H1 (cell line): ENCODE measurements around the gene SLIT3. TPM values are rescaled to one million over a fixed set of nuclear protein-coding genes. Genes with fewer than 3 reads are reported as not detected.

ENCODE experiments used
- CTCF ChIA-PET: fragments of 300-600 bp; sonication (Branson Sonifier 250); formaldehyde crosslinking; loops from one replicate; lab custom pipeline; 2021; ENCODE audit not compliant: partially characterized antibody; lab: Charles Lee
- POLR2A ChIA-PET: fragments of 300-600 bp; sonication (Branson Sonifier 250); formaldehyde crosslinking; loops from one replicate; lab custom pipeline; 2021; ENCODE audit warnings: inconsistent platforms; ENCODE audit not compliant: partially characterized antibody; lab: Charles Lee
- DNase-seq, 2 experiments: peaks; one replicate each; pipeline versions ENCODE4 v3.0.0 to v3.0.0-alpha.2; 2010 to 2022; ENCODE audit warnings: low spot score in 2 of 2, low read depth in 1 of 2, mixed read lengths in 1 of 2
- FAIRE-seq: peaks from 2 replicates; lab custom pipeline; 2011; peaks lifted over from hg19 to GRCh38; lab: Jason Lieb, UNC
- H2AFZ ChIP-seq: 2 replicates; pipeline ENCODE4 v1.8.1; 2012; ENCODE audit warnings: low read length, inconsistent platforms
- H2AK5ac ChIP-seq: 2 replicates; pipeline ENCODE4 v1.6.1; 2013; ENCODE audit warnings: low read depth, low read length
- H2BK120ac ChIP-seq: replicated peaks from 2 replicates; pipeline ENCODE3; 2013; ENCODE audit warnings: low read depth, low read length, inconsistent platforms
- H2BK12ac ChIP-seq: 2 replicates; pipeline ENCODE4 v1.6.1; 2013; ENCODE audit warnings: low read depth, low read length
- H2BK15ac ChIP-seq: 2 replicates; pipeline ENCODE4 v1.6.1; 2013; ENCODE audit warnings: low read length
- H2BK20ac ChIP-seq: 2 replicates; pipeline ENCODE4 v1.6.1; 2013; ENCODE audit warnings: low read length
- H2BK5ac ChIP-seq: 2 replicates; pipeline ENCODE4 v1.6.1; 2013; ENCODE audit warnings: low read depth, low read length
- H3K14ac ChIP-seq: 2 replicates; pipeline ENCODE4 v1.6.1; 2013; ENCODE audit warnings: inconsistent platforms; ENCODE audit not compliant: insufficient read length
- H3K18ac ChIP-seq: 2 replicates; pipeline ENCODE4 v1.6.1; 2013; ENCODE audit warnings: low read length; ENCODE audit errors: extremely low read depth
- H3K23ac ChIP-seq: 2 replicates; pipeline ENCODE4 v1.6.1; 2013; ENCODE audit warnings: inconsistent platforms; ENCODE audit not compliant: insufficient read length
- H3K23me2 ChIP-seq: 2 replicates; pipeline ENCODE4 v1.6.1; 2013; ENCODE audit warnings: low read depth, low read length
- H3K27ac ChIP-seq: 2 replicates; pipeline ENCODE4 v1.6.1; 2011; ENCODE audit warnings: low read depth, low read length, inconsistent platforms
- H3K27me3 ChIP-seq, 4 experiments: replicated peaks in 1 of 4; 1 replicate in 1 of 4; 2 replicates in 3 of 4; pipeline versions ENCODE4 v1.6.1 to v1.8.1; 2011 to 2013; ENCODE audit warnings: low read length in 3 of 4, mild to moderate bottlenecking in 3 of 4, inconsistent platforms in 2 of 4, mixed read lengths in 2 of 4, moderate library complexity in 1 of 4; ENCODE audit not compliant: control insufficient read depth in 3 of 4, insufficient read depth in 3 of 4; ENCODE audit errors: extremely low read depth in 1 of 4
- H3K36me3 ChIP-seq, 4 experiments: 2 replicates each; pipeline versions ENCODE4 v1.6.1 to v1.8.1; 2011 to 2013; ENCODE audit warnings: mild to moderate bottlenecking in 4 of 4, low read length in 3 of 4, moderate library complexity in 2 of 4, control low read depth in 1 of 4, inconsistent platforms in 1 of 4; ENCODE audit not compliant: insufficient read depth in 4 of 4, control insufficient read depth in 2 of 4
- H3K4ac ChIP-seq: replicated peaks from 2 replicates; pipeline ENCODE3; 2013; ENCODE audit warnings: low read length, low read depth, mixed read lengths, inconsistent platforms; ENCODE audit not compliant: insufficient read length
- H3K4me1 ChIP-seq, 4 experiments: replicated peaks in 1 of 4; 1 replicate in 1 of 4; 2 replicates in 3 of 4; pipeline versions ENCODE4 v1.6.1 to v1.8.1; 2011 to 2013; ENCODE audit warnings: low read length in 3 of 4, inconsistent platforms in 2 of 4, mixed read lengths in 1 of 4; ENCODE audit not compliant: insufficient read depth in 4 of 4, control insufficient read depth in 3 of 4
- H3K4me2 ChIP-seq, 2 experiments: 2 replicates each; pipeline versions ENCODE4 v1.6.1 to v1.8.1; 2011 to 2013; ENCODE audit warnings: low read depth in 2 of 2, low read length in 2 of 2, control low read depth in 1 of 2, inconsistent platforms in 1 of 2, mild to moderate bottlenecking in 1 of 2; ENCODE audit not compliant: insufficient read depth in 1 of 2
- H3K4me3 ChIP-seq, 4 experiments: fragments of 200-600, 300-600 bp in 1 of 4; sonication (generic), shearing (Covaris generic), sonication (Bioruptor Twin) in 1 of 4; 2 replicates each; pipeline versions ENCODE4 v1.5.1 to v1.8.1; 2011 to 2016; ENCODE audit warnings: low read length in 4 of 4, low read depth in 3 of 4, control low read depth in 2 of 4, inconsistent platforms in 2 of 4, mild to moderate bottlenecking in 2 of 4, mixed read lengths in 1 of 4, moderate library complexity in 1 of 4; ENCODE audit not compliant: insufficient read depth in 2 of 4; ENCODE audit errors: extremely low read depth in 1 of 4
- H3K56ac ChIP-seq: replicated peaks from 2 replicates; pipeline ENCODE3; 2013; ENCODE audit warnings: low read depth, mild to moderate bottlenecking, mixed read lengths, low read length, inconsistent platforms; ENCODE audit not compliant: insufficient read length
- H3K79me1 ChIP-seq: 2 replicates; pipeline ENCODE4 v1.6.1; 2013; ENCODE audit warnings: low read depth, low read length, control low read depth
- H3K79me2 ChIP-seq, 2 experiments: 2 replicates each; pipeline versions ENCODE4 v1.6.1 to v1.8.1; 2012 to 2013; ENCODE audit warnings: low read length in 2 of 2, mild to moderate bottlenecking in 2 of 2, inconsistent platforms in 1 of 2; ENCODE audit not compliant: insufficient read depth in 2 of 2, control insufficient read depth in 1 of 2
- H3K9ac ChIP-seq, 4 experiments: replicated peaks in 1 of 4; 1 replicate in 1 of 4; 2 replicates in 3 of 4; pipeline versions ENCODE4 v1.6.1 to v1.8.1; 2011 to 2013; ENCODE audit warnings: low read depth in 3 of 4, low read length in 3 of 4, control low read depth in 2 of 4, mild to moderate bottlenecking in 2 of 4, moderate library complexity in 2 of 4, inconsistent platforms in 1 of 4; ENCODE audit errors: extremely low read depth in 1 of 4
- H3K9me3 ChIP-seq, 2 experiments: 2 replicates each; pipeline versions ENCODE4 v1.6.1 to v1.8.1; 2012 to 2013; ENCODE audit warnings: mild to moderate bottlenecking in 2 of 2, moderate library complexity in 2 of 2, control low read depth in 1 of 2, inconsistent platforms in 1 of 2, low read depth in 1 of 2, low read length in 1 of 2, mixed read lengths in 1 of 2; ENCODE audit not compliant: insufficient read depth in 2 of 2
- H4K20me1 ChIP-seq, 2 experiments: replicated peaks in 1 of 2; 2 replicates each; pipeline versions ENCODE3 to v1.8.1; 2011 to 2013; ENCODE audit warnings: inconsistent platforms in 2 of 2, low read length in 2 of 2, mild to moderate bottlenecking in 1 of 2; ENCODE audit not compliant: insufficient read depth in 2 of 2, control insufficient read depth in 1 of 2
- H4K5ac ChIP-seq: 2 replicates; pipeline ENCODE4 v1.6.1; 2013; ENCODE audit warnings: low read length, low read depth, mixed read lengths, inconsistent platforms; ENCODE audit not compliant: insufficient read length
- H4K8ac ChIP-seq: 2 replicates; pipeline ENCODE4 v1.8.0; 2013; ENCODE audit warnings: mild to moderate bottlenecking, moderate library complexity, low read length, inconsistent platforms; ENCODE audit not compliant: insufficient read depth; ENCODE audit errors: extremely low read depth
- H4K91ac ChIP-seq: replicated peaks from 2 replicates; pipeline ENCODE3; 2013; ENCODE audit warnings: low read length, mixed read lengths, inconsistent platforms; ENCODE audit not compliant: insufficient read length
- EZH2 ChIP-seq: fragments of 200-600 bp; sonication (generic); IDR thresholded peaks from 2 replicates; pipeline ENCODE4 v1.7.1; 2012; ENCODE audit warnings: low read depth, mild to moderate bottlenecking, moderate library complexity, low read length, inconsistent platforms; ENCODE audit not compliant: severe bottlenecking
- KDM5A ChIP-seq: fragments of 200-600 bp; IDR thresholded peaks from 2 replicates; pipeline ENCODE4 v1.7.1; 2012; ENCODE audit warnings: mild to moderate bottlenecking, low read length, inconsistent platforms, mixed read lengths
- POU5F1 ChIP-seq: IDR thresholded peaks from 2 replicates; pipeline ENCODE4 v1.6.1; 2011; ENCODE audit warnings: low read depth, mild to moderate bottlenecking, low read length, moderate library complexity
- RBBP5 ChIP-seq: IDR thresholded peaks from 2 replicates; pipeline ENCODE4 v1.7.1; 2012; ENCODE audit warnings: low read depth, mild to moderate bottlenecking, inconsistent platforms, low read length, moderate library complexity, borderline replicate concordance
- SIRT6 ChIP-seq: IDR thresholded peaks from one replicate; pipeline ENCODE4 v1.7.1; 2012; ENCODE audit warnings: low read length, inconsistent platforms
- SP1 ChIP-seq: IDR thresholded peaks from 2 replicates; pipeline ENCODE4 v1.6.1; 2011; ENCODE audit warnings: low read depth, low read length
- SP2 ChIP-seq: IDR thresholded peaks from 2 replicates; pipeline ENCODE4 v1.6.1; 2012; ENCODE audit warnings: mild to moderate bottlenecking, low read length, inconsistent platforms
- TBP ChIP-seq: IDR thresholded peaks from 2 replicates; pipeline ENCODE4 v1.6.1; 2011; ENCODE audit warnings: low read depth, low read length, improper control_type of control experiment
- WGBS, 2 experiments: shearing (Covaris generic) in 1 of 2; methylation state at CpG; one replicate each; pipeline versions ENCODE4 v1.1.6 to v1.1.7; 2013 to 2015; ENCODE audit warnings: low lambda C conversion rate in 2 of 2, mixed read lengths in 2 of 2, inconsistent platforms in 1 of 2, low coverage in 1 of 2, missing lambda C conversion rate in 1 of 2; ENCODE audit not compliant: insufficient replicate concordance in 2 of 2, insufficient coverage in 1 of 2, insufficient read length in 1 of 2; ENCODE audit errors: extremely low coverage in 1 of 2, missing lambda C conversion rate in 1 of 2; 5-methylcytosine and 5-hydroxymethylcytosine counted together
- polyA plus RNA-seq, 7 experiments: library from polyadenylated mRNA; depleted of rRNA in 3 of 7; stranded (reverse) in 5 of 7; unstranded in 2 of 7; fragments of >200 nt in 5 of 7; fragments of 200-250 nt in 2 of 7; gene quantifications; 1 replicate in 5 of 7; 2 replicates in 1 of 7; 4 replicates in 1 of 7; pipeline versions ENCODE4 v1.2.1 to v1.2.3, GENCODE V29; 2011 to 2013; ENCODE audit warnings: missing spikeins in 2 of 7, mixed read lengths in 2 of 7
- total RNA-seq: library from RNA; stranded (reverse); fragmentation: NEBNext Ultra II Directional; extraction: Animal tissue kit (Norgen Biotek cat#: 25700); gene quantifications from 2 replicates; pipeline ENCODE4 v1.2.1, GENCODE V29; 2021
- TF ChIP-seq, protein P1 (sequence below), 3 experiments: IDR thresholded peaks; 1 replicate in 2 of 3; 2 replicates in 1 of 3; pipeline versions ENCODE4 v1.5.1 to v1.6.1; 2011; ENCODE audit warnings: low read length in 3 of 3, mild to moderate bottlenecking in 3 of 3, inconsistent platforms in 2 of 3, low read depth in 1 of 3, moderate library complexity in 1 of 3; ENCODE audit not compliant: insufficient read depth in 1 of 3; ENCODE audit errors: control extremely low read depth in 1 of 3

The SLIT3 gene
- total and polyA plus RNA-seq, 2 of the 8 experiments (the other 6 are each of a cell fraction or from before 2014, with no cell fraction given) = 1.1 to 1.2 TPM

GRCh38 chr5:168723037-168723436 lies 577.9 kb downstream of the SLIT3 start:
- Histone ChIP-seq H3K14ac (no peak overlapping the region), H4K91ac (no peak overlapping the region), H3K18ac (no peak overlapping the region), H2AK5ac (no peak overlapping the region), H2BK12ac (no peak overlapping the region), H3K79me2 (no peaks in the 10 kb centered on the region), H3K79me1 (no peaks in the 10 kb centered on the region), H2BK5ac (no peak overlapping the region), H3K9me3 (no peaks in the 10 kb centered on the region), H2BK120ac (no peak overlapping the region), H3K56ac (no peak overlapping the region), H3K23me2 (no peaks in the 10 kb centered on the region; the same call in 1 of the 2 replicates), H4K8ac (no peak overlapping the region), H3K23ac (no peak overlapping the region), H3K27ac (no peak overlapping the region), H3K36me3 (no peaks in the 10 kb centered on the region), H2BK15ac (no peak overlapping the region), H3K4me3 (no peak overlapping the region), H3K4ac (no peak overlapping the region), H3K9ac (no peak overlapping the region), H2BK20ac (no peak overlapping the region), H3K27me3 (no peaks in the 10 kb centered on the region), H2AFZ (no peak overlapping the region), H4K5ac (no peak overlapping the region), H3K4me2 (no peak overlapping the region), H4K20me1 (no peaks in the 10 kb centered on the region), H3K4me1 (peaks cover 0 to 9% (median 3%) of the 10 kb centered on the region in 4 experiments; a peak in 4 of 7 replicates)
- TF ChIP-seq SP1 = no peak
- no peak for TF ChIP-seq KDM5A
- no peak for TF ChIP-seq RBBP5
- TF ChIP-seq POU5F1 = no peak
- no peak for TF ChIP-seq TBP
- TF ChIP-seq, protein P1, sequence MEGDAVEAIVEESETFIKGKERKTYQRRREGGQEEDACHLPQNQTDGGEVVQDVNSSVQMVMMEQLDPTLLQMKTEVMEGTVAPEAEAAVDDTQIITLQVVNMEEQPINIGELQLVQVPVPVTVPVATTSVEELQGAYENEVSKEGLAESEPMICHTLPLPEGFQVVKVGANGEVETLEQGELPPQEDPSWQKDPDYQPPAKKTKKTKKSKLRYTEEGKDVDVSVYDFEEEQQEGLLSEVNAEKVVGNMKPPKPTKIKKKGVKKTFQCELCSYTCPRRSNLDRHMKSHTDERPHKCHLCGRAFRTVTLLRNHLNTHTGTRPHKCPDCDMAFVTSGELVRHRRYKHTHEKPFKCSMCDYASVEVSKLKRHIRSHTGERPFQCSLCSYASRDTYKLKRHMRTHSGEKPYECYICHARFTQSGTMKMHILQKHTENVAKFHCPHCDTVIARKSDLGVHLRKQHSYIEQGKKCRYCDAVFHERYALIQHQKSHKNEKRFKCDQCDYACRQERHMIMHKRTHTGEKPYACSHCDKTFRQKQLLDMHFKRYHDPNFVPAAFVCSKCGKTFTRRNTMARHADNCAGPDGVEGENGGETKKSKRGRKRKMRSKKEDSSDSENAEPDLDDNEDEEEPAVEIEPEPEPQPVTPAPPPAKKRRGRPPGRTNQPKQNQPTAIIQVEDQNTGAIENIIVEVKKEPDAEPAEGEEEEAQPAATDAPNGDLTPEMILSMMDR (IDR thresholded peaks at IDR 0.05; ENCODE audit: control extremely low read depth in 1 of 3, insufficient read depth in 1 of 3, low read depth in 1 of 3, low read length in 3 of 3) = no peak
- TF ChIP-seq SP2 = no peak
- TF ChIP-seq EZH2 = no peak
- no peak for TF ChIP-seq SIRT6
- DNase-seq = no peak
- CTCF ChIA-PET = interaction anchor here (0.9 to 1.4 kb wide), 3 partner anchors 14 to 31 kb away, joined by 3 to 5 read pairs (median 5); no protein-coding TSS in a partner anchor
- 100% methylated on average over 1 of the region's 3 CpGs for WGBS, 2 experiments
- FAIRE-seq = no peak
- POLR2A ChIA-PET = interaction anchor here (1.2 kb wide), 1 partner anchor 9 kb away, joined by 3 read pairs; no protein-coding TSS in a partner anchor
